Parathyroid adenoma (tissue), 2 donors: ENCODE results near the gene WNT7B.

ENCODE experiments used
- H2AFZ ChIP-seq: fragments of 300-600 bp; sonication (generic); one replicate; pipeline ENCODE4 v1.7.0; 2017; ENCODE audit warnings: antibody characterized with exemption, mild to moderate bottlenecking
- H3K27ac ChIP-seq: fragments of 300-600 bp; sonication (generic); one replicate; pipeline ENCODE4 v1.7.0; 2017
- H3K27me3 ChIP-seq: fragments of 300-600 bp; sonication (generic); one replicate; pipeline ENCODE4 v1.7.0; 2017; ENCODE audit warnings: low read length; ENCODE audit not compliant: control insufficient read depth, insufficient read depth
- H3K36me3 ChIP-seq: fragments of 300-600 bp; sonication (generic); one replicate; pipeline ENCODE4 v1.7.0; 2017; ENCODE audit warnings: low read length; ENCODE audit not compliant: control insufficient read depth, insufficient read depth
- H3K4me1 ChIP-seq: fragments of 300-600 bp; sonication (generic); one replicate; pipeline ENCODE4 v1.7.0; 2017; ENCODE audit warnings: control low read depth
- H3K4me2 ChIP-seq: fragments of 300-600 bp; sonication (generic); one replicate; pipeline ENCODE4 v1.7.0; 2017; ENCODE audit warnings: low read length
- H3K4me3 ChIP-seq: fragments of 300-600 bp; sonication (generic); one replicate; pipeline ENCODE4 v1.7.0; 2017; ENCODE audit warnings: low read depth, low read length
- H3K79me2 ChIP-seq: fragments of 300-600 bp; sonication (generic); one replicate; pipeline ENCODE4 v1.7.0; 2017; ENCODE audit warnings: control low read depth
- H3K9ac ChIP-seq: fragments of 300-600 bp; sonication (generic); one replicate; pipeline ENCODE4 v1.7.0; 2017; ENCODE audit warnings: mild to moderate bottlenecking
- H3K9me3 ChIP-seq: fragments of 300-600 bp; sonication (generic); one replicate; pipeline ENCODE4 v1.7.0; 2017; ENCODE audit warnings: low read length; ENCODE audit not compliant: control insufficient read depth
- CTCF ChIP-seq: fragments of 300-600 bp; sonication (generic); IDR thresholded peaks from one replicate; pipeline ENCODE4 v1.7.0; 2017; ENCODE audit warnings: antibody characterized with exemption, mild to moderate bottlenecking
- donor health status: primary hyperparathyroidism.

The WNT7B gene

GRCh38 chr22:46017166-46017565 is 40.2 kb upstream of the WNT7B start:
- Histone ChIP-seq H3K9ac (no peak overlapping the region), H3K4me1 (peaks cover 9% of the 10 kb centered on the region), H3K79me2 (no peaks in the 10 kb centered on the region), H2AFZ (no peak overlapping the region), H3K4me2 (no peak overlapping the region), H3K27ac (no peak overlapping the region), H3K36me3 (no peaks in the 10 kb centered on the region), H3K4me3 (no peak overlapping the region), H3K27me3 (no peaks in the 10 kb centered on the region), H3K9me3 (no peaks in the 10 kb centered on the region)
- TF ChIP-seq CTCF: no peak

- peak; percentile 62 for TF ChIP-seq CTCF
- H3K36me3 ChIP-seq: no peaks in the 10 kb centered on the region
- peaks cover 13% of the 10 kb centered on the region for H3K4me1 ChIP-seq
- H3K4me3 ChIP-seq: peak overlapping the region; percentile 94
- no peaks in the 10 kb centered on the region for H3K9me3 ChIP-seq
- H3K27ac ChIP-seq: peak overlapping the region; percentile 94
- peak overlapping the region; percentile 94 for H3K4me2 ChIP-seq
- H3K79me2 ChIP-seq: no peaks in the 10 kb centered on the region
- H3K9ac ChIP-seq: peak overlapping the region; percentile 17
- peak overlapping the region; percentile 93 for H2AFZ ChIP-seq
- H3K27me3 ChIP-seq: no peaks in the 10 kb centered on the region
Observed at GRCh38 chr22:46013460-46014416, 36.8 kb upstream of the WNT7B start.

GRCh38 chr22:46012881-46013281 is 35.9 kb upstream of the WNT7B start:
- Histone ChIP-seq H2AFZ (peak overlapping the region; percentile 93), H3K9ac (no peak overlapping the region), H3K4me1 (peaks cover 13% of the 10 kb centered on the region), H3K4me3 (peak overlapping the region; percentile 94), H3K27me3 (no peaks in the 10 kb centered on the region), H3K9me3 (no peaks in the 10 kb centered on the region), H3K79me2 (no peaks in the 10 kb centered on the region), H3K4me2 (peak overlapping the region; percentile 94), H3K27ac (peak overlapping the region; percentile 94), H3K36me3 (no peaks in the 10 kb centered on the region)
- TF ChIP-seq CTCF: no peak

- Histone ChIP-seq H3K4me2 (no peak overlapping the region), H3K4me1 (peaks cover 13% of the 10 kb centered on the region)
Observed at GRCh38 chr22:46012182-46012880, 35.4 kb upstream of the WNT7B start.

More at GRCh38 chr22:46012182-46012880, 35.4 kb upstream of the WNT7B start:
- Histone ChIP-seq H3K36me3 (no peaks in the 10 kb centered on the region), H3K4me3 (no peak overlapping the region), H3K9me3 (no peaks in the 10 kb centered on the region), H3K27me3 (no peaks in the 10 kb centered on the region), H3K27ac (peak overlapping the region; percentile 94), H2AFZ (no peak overlapping the region), H3K9ac (no peak overlapping the region), H3K79me2 (no peaks in the 10 kb centered on the region)
- TF ChIP-seq CTCF: no peak
